Activated CD8-positive, alpha-beta T cell treated with anti-CD3 and anti-CD28 coated beads for 36 hours (primary cell): ENCODE data around the gene FANCG. TPM values are rescaled to one million over a fixed set of nuclear protein-coding genes. Genes with fewer than 3 reads are reported as not detected.
A peak's percentile ranks its signal among the peaks of the same experiment; 100 is the strongest.

ENCODE experiments used
- ATAC-seq: fragments of 200-7000 bp; cut with Tn5 transposase; one replicate; pipeline ENCODE4 v1.10.0; 2021; ENCODE audit warnings: mild to moderate bottlenecking, moderate library complexity
- CTCF ChIA-PET: fragments of 350-600 bp; sonication (Branson Sonifier 250); formaldehyde crosslinking; loops from one replicate; lab custom pipeline; 2021; ENCODE audit warnings: antibody characterized with exemption; lab: Charles Lee
- POLR2A ChIA-PET: fragments of 350-600 bp; sonication (Branson Sonifier 250); formaldehyde crosslinking; loops from one replicate; lab custom pipeline; 2021; ENCODE audit warnings: antibody characterized with exemption; lab: Charles Lee
- DNase-seq: peaks from one replicate; pipeline ENCODE4 v3.0.0-alpha.2; 2020
- H3K27ac Mint-ChIP-seq: one replicate; pipeline ENCODE4 v1.8.0; 2021; ENCODE audit warnings: mild to moderate bottlenecking, mixed read lengths
- H3K27me3 Mint-ChIP-seq: one replicate; pipeline ENCODE4 v1.8.0; 2021; ENCODE audit warnings: mixed read lengths
- H3K36me3 Mint-ChIP-seq: one replicate; pipeline ENCODE4 v1.8.0; 2021; ENCODE audit warnings: low read depth, mixed read lengths
- H3K4me1 Mint-ChIP-seq: one replicate; pipeline ENCODE4 v1.8.0; 2021; ENCODE audit warnings: low read depth, mixed read lengths
- H3K4me3 Mint-ChIP-seq: one replicate; pipeline ENCODE4 v1.8.0; 2021; ENCODE audit warnings: mild to moderate bottlenecking, moderate library complexity, mixed read lengths
- H3K9me3 Mint-ChIP-seq: one replicate; pipeline ENCODE4 v1.8.0; 2021; ENCODE audit warnings: mixed read lengths
- intact Hi-C: fragments of 100-400 bp; cut with micrococcal nuclease; formaldehyde crosslinking; loops from one replicate; pipeline ENCODE4 v1.10.0; 2022
- total RNA-seq, 2 experiments: library from RNA; stranded (reverse); gene quantifications; one replicate each; pipeline ENCODE4 v1.2.3, GENCODE V29; 2021
- TF ChIP-seq, protein P1 (sequence below): fragments of 200-600 bp; IDR thresholded peaks from one replicate; pipeline ENCODE4 v1.8.0; 2022; ENCODE audit warnings: antibody characterized with exemption, mild to moderate bottlenecking

FANCG gene
- total RNA-seq, 2 experiments from 2014 or later: 91.5 to 94.0 TPM

DNA sequence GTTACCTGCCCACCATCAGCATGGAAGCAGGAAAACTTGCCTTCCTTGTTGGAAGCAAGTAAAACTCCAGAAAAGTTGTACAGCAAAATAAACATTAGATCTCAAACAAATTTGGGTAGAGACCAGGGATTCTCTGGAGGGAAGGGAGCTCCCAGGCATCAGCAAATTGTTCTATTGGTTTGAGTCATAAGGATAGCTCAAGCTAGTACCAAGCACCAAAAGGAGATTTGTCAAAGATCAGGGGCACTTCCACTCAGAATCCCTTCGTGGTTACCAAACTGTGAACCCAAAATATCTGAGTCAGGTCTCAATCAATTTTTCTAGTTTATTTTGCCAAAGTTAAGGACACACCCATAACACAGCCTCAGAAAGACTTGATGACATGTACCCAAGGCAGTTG lies 52.4 kb downstream of the FANCG start:
- ChIA-PET POLR2A (interaction anchor here (1.0 kb wide), 1 partner anchor 42 kb away, joined by 3 read pairs; no protein-coding TSS in a partner anchor), CTCF (interaction anchor here (1.1 to 5.0 kb wide), 9 partner anchors 9 to 269 kb away, joined by 3 to 19 read pairs (median 4); no protein-coding TSS in a partner anchor)
- intact Hi-C loops: no loop called here
- Mint-ChIP-seq H3K36me3 (peaks cover 6% of the 10 kb centered on the region), H3K9me3 (no peaks in the 10 kb centered on the region), H3K4me3 (no peak overlapping the region), H3K4me1 (peaks cover 4% of the 10 kb centered on the region), H3K27me3 (no peaks in the 10 kb centered on the region), H3K27ac (no peak overlapping the region)
- TF ChIP-seq, protein P1, sequence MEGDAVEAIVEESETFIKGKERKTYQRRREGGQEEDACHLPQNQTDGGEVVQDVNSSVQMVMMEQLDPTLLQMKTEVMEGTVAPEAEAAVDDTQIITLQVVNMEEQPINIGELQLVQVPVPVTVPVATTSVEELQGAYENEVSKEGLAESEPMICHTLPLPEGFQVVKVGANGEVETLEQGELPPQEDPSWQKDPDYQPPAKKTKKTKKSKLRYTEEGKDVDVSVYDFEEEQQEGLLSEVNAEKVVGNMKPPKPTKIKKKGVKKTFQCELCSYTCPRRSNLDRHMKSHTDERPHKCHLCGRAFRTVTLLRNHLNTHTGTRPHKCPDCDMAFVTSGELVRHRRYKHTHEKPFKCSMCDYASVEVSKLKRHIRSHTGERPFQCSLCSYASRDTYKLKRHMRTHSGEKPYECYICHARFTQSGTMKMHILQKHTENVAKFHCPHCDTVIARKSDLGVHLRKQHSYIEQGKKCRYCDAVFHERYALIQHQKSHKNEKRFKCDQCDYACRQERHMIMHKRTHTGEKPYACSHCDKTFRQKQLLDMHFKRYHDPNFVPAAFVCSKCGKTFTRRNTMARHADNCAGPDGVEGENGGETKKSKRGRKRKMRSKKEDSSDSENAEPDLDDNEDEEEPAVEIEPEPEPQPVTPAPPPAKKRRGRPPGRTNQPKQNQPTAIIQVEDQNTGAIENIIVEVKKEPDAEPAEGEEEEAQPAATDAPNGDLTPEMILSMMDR: no peak
- peak; percentile 13 for ATAC-seq
- no peak for DNase-seq

DNA sequence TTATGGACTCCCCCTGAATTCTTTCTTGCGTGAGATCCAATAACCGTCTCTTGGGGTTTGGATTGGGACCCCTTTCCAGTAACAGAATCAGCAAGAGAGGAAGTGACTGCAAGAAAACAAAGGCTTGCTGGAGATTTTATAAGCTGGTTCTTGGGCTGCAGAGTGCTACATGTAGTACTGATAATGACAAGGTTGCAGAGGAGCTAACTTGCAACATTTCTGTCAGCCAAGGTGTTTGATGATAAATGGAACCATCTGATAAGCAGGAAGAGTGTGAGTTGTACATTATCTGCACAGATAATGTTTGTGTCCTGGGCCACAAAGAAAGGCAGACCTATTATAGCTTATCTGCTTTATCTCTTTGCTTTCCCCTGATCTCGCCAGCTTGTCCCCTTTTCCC lies 53.1 kb downstream of the FANCG start:
- H3K9me3 Mint-ChIP-seq: no peaks in the 10 kb centered on the region
- intact Hi-C loops: no loop called here
- CTCF ChIA-PET: interaction anchor here (1.2 to 5.0 kb wide), 7 partner anchors 8 to 127 kb away, joined by 3 to 19 read pairs (median 5); no protein-coding TSS in a partner anchor
- ATAC-seq: no peak
- POLR2A ChIA-PET: interaction anchor here (1.0 kb wide), 1 partner anchor 42 kb away, joined by 3 read pairs; no protein-coding TSS in a partner anchor
- H3K4me3 Mint-ChIP-seq: no peak overlapping the region
- H3K27ac Mint-ChIP-seq: no peak overlapping the region
- H3K27me3 Mint-ChIP-seq: no peaks in the 10 kb centered on the region
- H3K4me1 Mint-ChIP-seq: peaks cover 4% of the 10 kb centered on the region
- no peak for DNase-seq
- peaks cover 6% of the 10 kb centered on the region for H3K36me3 Mint-ChIP-seq
- TF ChIP-seq, protein P1: no peak

Other genes with a start within 250 kb of the FANCG start
- gene PHF24, start 121.7 kb downstream of the FANCG start, total RNA-seq: under 1 TPM in 1 of 2 experiments, not detected in 1; 0.11 TPM
- 10 to 100 TPM; 14.6 to 16.4 TPM for gene DNAJB5, start 90.2 kb downstream of the FANCG start, total RNA-seq
- 100 to 1,000 TPM; 215 to 224 TPM for gene VCP, start 7.3 kb downstream of the FANCG start, total RNA-seq
- 10 to 100 TPM; 19.8 to 21.9 TPM for gene PIGO, start 16.6 kb upstream of the FANCG start, total RNA-seq
- 100 to 1,000 TPM; 208 to 211 TPM for gene STOML2, start 23.2 kb upstream of the FANCG start, total RNA-seq
- 1 to 10 TPM; 5.9 to 6.0 TPM for gene ATOSB, start 35.9 kb upstream of the FANCG start, total RNA-seq
- gene UNC13B, start 82.1 kb upstream of the FANCG start, total RNA-seq: 1 to 10 TPM; 1.3 to 1.9 TPM